ENCODE data around the gene VDAC2.
"Not testable (repeated sequence)": the region's sequence is repeated elsewhere in the genome, so short reads cannot be mapped to it uniquely, and the experiment has no call there.

Gene VDAC2

DNA sequence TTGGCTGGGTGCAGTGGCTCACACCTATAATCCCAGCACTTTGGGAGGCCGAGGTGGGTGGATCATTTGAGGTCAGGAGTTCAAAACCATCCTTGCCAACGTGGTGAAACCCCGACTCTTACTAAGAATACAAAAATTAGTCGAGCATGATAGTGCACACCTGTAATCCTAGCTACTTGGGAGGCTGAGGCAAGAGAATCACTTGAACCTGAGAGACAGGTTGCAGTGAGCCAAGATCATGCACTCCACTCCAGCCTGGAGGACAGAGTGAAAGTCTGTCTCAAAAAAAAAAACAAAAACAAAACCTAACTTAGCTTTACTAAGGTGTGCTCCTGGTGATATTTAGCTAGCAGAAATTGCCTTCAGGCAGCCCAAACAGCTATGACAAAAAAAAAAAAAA lies 24.3 kb upstream of the VDAC2 start:
- H3K4me3 ChIP-seq (ENCODE audit: low read depth, low read length): no peak overlapping the region
- CTCF ChIA-PET: interaction anchor here (2.0 to 16.5 kb wide), 5 partner anchors 7 to 47 kb away, joined by 8 to 302 read pairs (median 42); partner anchors contain the start of gene COMTD1
- no peak for DNase-seq (ENCODE audit: low read depth, low spot score)
- no peak for TF ChIP-seq CTCF (IDR thresholded peaks at IDR 0.05; ENCODE audit: insufficient read depth, low read length, missing control alignments)
- POLR2A ChIA-PET: no interaction called here

DNA sequence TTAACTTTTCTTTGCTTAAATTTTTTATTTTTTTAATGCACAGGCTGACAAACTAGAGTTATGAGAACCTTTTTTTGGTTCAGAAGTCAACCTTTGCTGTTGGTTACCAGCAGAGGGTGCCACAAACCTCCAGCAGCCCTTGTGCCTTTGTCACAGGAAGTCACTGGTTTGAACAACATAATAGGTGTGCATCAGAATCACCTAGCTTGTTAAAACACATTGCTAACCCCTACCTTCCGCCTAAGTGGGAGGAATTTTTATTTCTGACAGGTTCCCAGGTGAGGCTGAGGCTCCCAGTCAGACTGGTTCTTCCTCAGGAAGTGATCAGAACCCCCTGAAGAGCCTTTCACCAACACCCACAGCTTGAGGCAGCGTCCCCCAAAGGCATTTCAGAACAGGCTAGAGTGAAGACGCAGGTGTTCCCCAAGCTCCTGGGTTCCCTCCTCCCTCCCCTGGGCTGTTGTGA lies 22.6 kb upstream of the VDAC2 start:
- no peak for DNase-seq (ENCODE audit: low read depth, low spot score)
- POLR2A ChIA-PET: interaction anchor here (1.2 to 2.0 kb wide), 2 partner anchors 22 to 47 kb away, joined by 4 to 5 read pairs; no protein-coding TSS in a partner anchor
- no peak overlapping the region for H3K4me3 ChIP-seq (ENCODE audit: low read depth, low read length)
- peak; percentile 68 for TF ChIP-seq CTCF (IDR thresholded peaks at IDR 0.05; ENCODE audit: insufficient read depth, low read length, missing control alignments)
- CTCF ChIA-PET: interaction anchor here (0.7 to 16.5 kb wide), 20 partner anchors 9 to 944 kb away, joined by 3 to 302 read pairs (median 4); partner anchors contain the start of gene COMTD1

DNA sequence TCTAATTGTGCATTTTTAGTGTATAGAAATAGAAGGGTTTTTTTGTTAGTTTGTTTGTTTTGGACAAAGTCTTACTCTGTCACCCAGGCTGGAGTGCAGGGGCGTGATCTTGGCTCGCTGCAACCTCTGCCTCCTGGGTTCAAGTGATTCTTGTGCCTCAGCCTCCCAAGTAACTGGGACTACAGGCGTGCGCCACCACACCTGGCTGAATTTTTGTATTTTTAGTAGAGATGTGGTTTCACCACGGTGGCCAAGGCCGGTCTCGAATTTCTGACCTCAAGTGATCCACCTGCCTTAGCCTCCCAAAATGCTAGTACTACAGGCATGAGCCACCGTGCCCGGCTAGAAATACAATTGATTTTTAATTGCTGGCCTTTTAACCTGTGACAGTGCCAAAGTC lies 22.1 kb upstream of the VDAC2 start:
- CTCF ChIA-PET: interaction anchor here (0.7 to 16.5 kb wide), 20 partner anchors 10 to 945 kb away, joined by 3 to 302 read pairs (median 4); partner anchors contain the start of gene COMTD1
- POLR2A ChIA-PET: interaction anchor here (1.2 to 2.0 kb wide), 2 partner anchors 21 to 46 kb away, joined by 4 to 5 read pairs; no protein-coding TSS in a partner anchor
- not testable (repeated sequence) for DNase-seq (ENCODE audit: low read depth, low spot score); H3K4me3 ChIP-seq (ENCODE audit: low read depth, low read length)

DNA sequence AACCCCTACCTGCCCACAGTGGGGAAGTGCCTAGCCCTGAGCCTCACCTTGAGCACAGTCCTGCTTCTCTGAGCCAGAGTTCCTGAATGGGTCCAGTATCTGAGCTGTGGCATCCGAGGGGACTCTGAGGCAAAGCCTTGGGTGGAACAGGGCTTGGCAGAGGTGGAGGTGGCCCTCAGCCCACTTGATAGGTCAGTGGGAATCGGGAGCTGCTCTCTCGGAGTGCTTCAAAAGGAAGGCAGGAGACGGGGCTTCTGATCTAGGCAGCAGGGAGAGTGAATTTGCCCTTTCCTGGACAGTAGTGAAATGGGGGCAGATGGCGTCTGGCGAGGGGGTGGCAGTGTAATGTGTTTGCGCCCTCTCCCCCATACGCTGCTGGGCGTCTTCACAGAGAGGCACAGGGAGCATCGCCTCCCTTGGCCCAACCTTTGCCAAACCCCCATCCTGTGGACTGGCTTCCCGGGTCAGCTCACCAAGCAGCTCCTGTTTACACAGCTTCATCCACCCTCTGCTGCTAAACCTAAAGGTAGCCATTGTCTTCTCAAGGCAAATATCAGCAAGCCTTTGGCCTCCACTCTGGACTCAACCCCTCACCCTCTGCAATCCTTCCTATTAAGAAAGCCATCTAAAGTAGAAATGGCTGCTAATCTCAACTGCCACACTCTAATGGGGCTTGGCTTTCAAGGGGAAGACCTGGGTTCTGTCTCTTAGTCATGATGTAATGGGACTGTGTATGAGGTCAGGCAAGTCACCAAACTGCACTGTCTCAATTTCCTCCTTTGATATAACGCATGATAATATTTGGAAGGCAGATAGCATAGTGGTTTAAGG lies 21.1 kb upstream of the VDAC2 start:
- ChIA-PET POLR2A (no interaction called here), CTCF (interaction anchor here (0.9 to 16.5 kb wide), 5 partner anchors 10 to 44 kb away, joined by 3 to 302 read pairs (median 42); partner anchors contain the start of gene COMTD1)
- H3K4me3 ChIP-seq (ENCODE audit: low read depth, low read length): no peak overlapping the region
- no peak for TF ChIP-seq CTCF (IDR thresholded peaks at IDR 0.05; ENCODE audit: insufficient read depth, low read length, missing control alignments)
- DNase-seq (ENCODE audit: low read depth, low spot score): no peak

DNA sequence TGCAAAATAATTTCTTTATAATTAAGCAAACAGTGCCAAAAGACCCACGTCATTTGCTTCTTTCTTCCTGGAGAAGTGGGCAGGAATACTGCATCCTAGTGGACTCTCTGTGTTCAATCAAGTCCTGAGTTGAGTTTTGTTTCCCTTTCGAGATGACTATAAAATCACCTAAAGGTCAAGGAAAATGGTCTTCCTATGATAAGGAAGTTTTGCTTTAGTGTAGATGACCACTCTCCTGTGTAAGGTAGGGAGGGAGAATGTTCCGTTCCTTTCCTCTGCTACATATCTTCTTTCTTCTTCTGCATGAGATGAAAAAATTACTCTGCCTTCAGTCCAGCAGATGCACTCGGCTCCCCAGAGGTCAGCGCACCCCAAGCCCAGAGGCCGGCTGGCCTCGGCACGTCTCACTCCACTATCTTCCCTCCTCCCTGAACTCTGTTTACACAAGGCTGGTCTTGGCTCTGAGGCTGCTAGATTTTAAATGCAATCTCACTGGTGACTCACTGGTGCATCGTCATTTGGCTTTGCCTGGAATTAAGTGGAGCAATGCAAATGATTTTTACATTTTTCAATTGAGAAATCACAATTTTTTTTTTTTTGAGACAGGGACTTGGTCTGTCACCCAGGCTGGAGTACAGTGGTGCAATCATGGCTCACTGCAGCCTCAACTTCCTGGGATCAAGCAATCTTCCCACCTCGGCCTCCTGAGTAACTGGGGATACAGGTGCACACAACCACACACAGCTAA lies 18.6 kb upstream of the VDAC2 start:
- H3K4me3 ChIP-seq (ENCODE audit: low read depth, low read length): no peak overlapping the region
- ChIA-PET POLR2A (no interaction called here), CTCF (interaction anchor here (16.5 kb wide), 1 partner anchor 41 kb away, joined by 302 read pairs; the partner anchor contains the start of gene COMTD1)
- no peak for TF ChIP-seq CTCF (IDR thresholded peaks at IDR 0.05; ENCODE audit: insufficient read depth, low read length, missing control alignments)
- DNase-seq (ENCODE audit: low read depth, low spot score): peak; percentile 78

- DNase-seq (ENCODE audit: low read depth, low spot score); H3K4me3 ChIP-seq (ENCODE audit: low read depth, low read length): not testable (repeated sequence)
- ChIA-PET POLR2A (interaction anchor here (0.8 to 1.4 kb wide), 2 partner anchors 10 to 40 kb away, joined by 3 to 4 read pairs; no protein-coding TSS in a partner anchor), CTCF (interaction anchor here (0.7 to 3.9 kb wide), 5 partner anchors 12 to 41 kb away, joined by 3 to 28 read pairs (median 3); partner anchors contain the start of gene COMTD1)
Observed at GRCh38 chr10:75194625-75195024, 16.0 kb upstream of the VDAC2 start.
